ENCODE measurements around the gene TFAP2C. TPM values are rescaled to one million over a fixed set of nuclear protein-coding genes. Genes with fewer than 3 reads are reported as not detected.
A peak's percentile ranks its signal among the peaks of the same experiment; 100 is the strongest.

TFAP2C gene
- total and polyA plus RNA-seq, 10 of the 15 experiments (the other 5 are each of a cell fraction or from before 2014, with no cell fraction given), result 0.49 TPM; not detected in 9

GRCh38 chr20:56628015-56628872 lies 862 bp upstream of the TFAP2C start:
- WGBS (ENCODE audit: insufficient coverage, insufficient replicate concordance, low lambda C conversion rate, missing lambda C conversion rate), result 14% methylated on average over 48 of the region's 48 CpGs
- H3K4me2 ChIP-seq (ENCODE audit: control insufficient read depth, insufficient read depth), result 0 out of 2 replicates have a peak overlapping the region, but pooled peaks have one; percentile 17
- H3K4me3 ChIP-seq, result no peak overlapping the region
- DNase-seq (ENCODE audit: low read depth, low spot score) (no peak), ATAC-seq (no peak), FAIRE-seq (no peak)
- H2AFZ ChIP-seq (ENCODE audit: control insufficient read depth, low read depth, low read length), result no peak overlapping the region
- H4K20me1 ChIP-seq (ENCODE audit: control insufficient read depth, insufficient read depth), result no peaks in the 10 kb centered on the region
- H3K79me2 ChIP-seq (ENCODE audit: control insufficient read depth, insufficient read depth, low read length), result no peaks in the 10 kb centered on the region
- SMC1A ChIA-PET (ENCODE audit: uncharacterized antibody, unreplicated experiment), result no interaction called here
- intact Hi-C loops (cut with micrococcal nuclease; ENCODE audit: unreplicated experiment), result no loop called here
- peaks cover 14 to 21% of the 10 kb centered on the region in 2 experiments; a peak in 3 of 4 replicates for H3K27me3 ChIP-seq (replicated peaks in 1 of 2; ENCODE audit: control insufficient read depth in 2 of 2, insufficient read depth in 2 of 2, low read length in 1 of 2)
- no TSS peak for BruUV-seq (replicated peaks)
- no peaks in the 10 kb centered on the region for H3K36me3 ChIP-seq (ENCODE audit: control insufficient read depth in 2 of 2, insufficient read depth in 2 of 2, low read length in 1 of 2)
- H3K4me1 ChIP-seq (ENCODE audit: control insufficient read depth, insufficient read depth, low read length), result no peaks in the 10 kb centered on the region
- RAD21 ChIA-PET (ENCODE audit: unreplicated experiment), result no interaction called here
- H3K9ac ChIP-seq (ENCODE audit: control insufficient read depth, insufficient read depth, low read length), result no peak overlapping the region
- no peaks in the 10 kb centered on the region for H3K9me3 ChIP-seq (replicated peaks; ENCODE audit: control insufficient read depth, insufficient read depth, low read length)
- POLR2A ChIA-PET, result no interaction called here
- CTCF ChIA-PET, result no interaction called here
- no peak overlapping the region for H3K27ac ChIP-seq (ENCODE audit: control insufficient read depth, insufficient read depth)
- in situ Hi-C loops (cut with MboI), result no loop called here
- TF ChIP-seq CBX3 (IDR thresholded peaks at IDR 0.05; ENCODE audit: borderline replicate concordance, low read depth) (no peak), CEBPZ (IDR thresholded peaks at IDR 0.05; ENCODE audit: low read depth, low read length) (no peak), SPI1 (IDR thresholded peaks at IDR 0.05; ENCODE audit: borderline replicate concordance, insufficient read depth, low read depth, low read length) (no peak), POLR2AphosphoS5 (IDR thresholded peaks at IDR 0.05; ENCODE audit: low read length) (no peak), SMARCA5 (IDR thresholded peaks at IDR 0.05) (no peak), MEF2B (IDR thresholded peaks at IDR 0.05; ENCODE audit: partially characterized antibody, poor library complexity, severe bottlenecking) (no peak), CBFB (IDR thresholded peaks at IDR 0.05; ENCODE audit: low read depth) (no peak), HCFC1 (IDR thresholded peaks at IDR 0.05; ENCODE audit: low read length) (no peak), TCF3 (IDR thresholded peaks at IDR 0.05; ENCODE audit: borderline replicate concordance, insufficient read depth, low read depth, low read length) (no peak), ZNF274 (IDR thresholded peaks at IDR 0.05; ENCODE audit: insufficient read depth, insufficient read length) (no peak), FOXK2 (IDR thresholded peaks at IDR 0.05) (no peak), RELB (IDR thresholded peaks at IDR 0.05; ENCODE audit: low read depth) (no peak), IRF5 (IDR thresholded peaks at IDR 0.05; ENCODE audit: borderline replicate concordance) (no peak), CREM (IDR thresholded peaks at IDR 0.05; ENCODE audit: low read depth) (no peak), GABPA (IDR thresholded peaks at IDR 0.05; ENCODE audit: low read depth) (no peak)
- TF ChIP-seq, protein P1, sequence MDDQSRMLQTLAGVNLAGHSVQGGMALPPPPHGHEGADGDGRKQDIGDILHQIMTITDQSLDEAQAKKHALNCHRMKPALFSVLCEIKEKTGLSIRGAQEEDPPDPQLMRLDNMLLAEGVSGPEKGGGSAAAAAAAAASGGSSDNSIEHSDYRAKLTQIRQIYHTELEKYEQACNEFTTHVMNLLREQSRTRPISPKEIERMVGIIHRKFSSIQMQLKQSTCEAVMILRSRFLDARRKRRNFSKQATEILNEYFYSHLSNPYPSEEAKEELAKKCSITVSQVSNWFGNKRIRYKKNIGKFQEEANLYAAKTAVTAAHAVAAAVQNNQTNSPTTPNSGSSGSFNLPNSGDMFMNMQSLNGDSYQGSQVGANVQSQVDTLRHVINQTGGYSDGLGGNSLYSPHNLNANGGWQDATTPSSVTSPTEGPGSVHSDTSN (IDR thresholded peaks at IDR 0.05; ENCODE audit: insufficient replicate concordance, low read depth, low read length), result no peak

All from GM12878 (cell line).